Upper lobe of right lung (tissue), 1 donor: Measurements from ENCODE around the gene BPHL. TPM values are rescaled to one million over a fixed set of nuclear protein-coding genes. Genes with fewer than 3 reads are reported as not detected.
A peak's percentile ranks its signal among the peaks of the same experiment; 100 is the strongest.

Experiments used
- ATAC-seq: fragments of 200-7000 bp; cut with Tn5 transposase; one replicate; pipeline ENCODE4 v1.9.1; 2020; ENCODE audit warnings: mild to moderate bottlenecking, moderate library complexity
- DNase-seq: peaks from one replicate; pipeline ENCODE4 v3.0.0-alpha.2; 2020
- H3K27ac ChIP-seq: fragments of 200-600 bp; one replicate; pipeline ENCODE4 v1.8.0; 2022
- H3K27me3 ChIP-seq: fragments of 200-600 bp; one replicate; pipeline ENCODE4 v1.8.0; 2022; ENCODE audit warnings: mild to moderate bottlenecking
- H3K36me3 ChIP-seq: fragments of 200-600 bp; one replicate; pipeline ENCODE4 v1.8.0; 2022
- H3K4me1 ChIP-seq: fragments of 200-600 bp; one replicate; pipeline ENCODE4 v1.8.0; 2022
- H3K4me3 ChIP-seq: fragments of 200-600 bp; one replicate; pipeline ENCODE4 v1.8.0; 2022; ENCODE audit warnings: mild to moderate bottlenecking
- H3K9me3 ChIP-seq: fragments of 200-600 bp; one replicate; pipeline ENCODE4 v1.8.0; 2022
- CTCF ChIP-seq: fragments of 200-600 bp; IDR thresholded peaks from one replicate; pipeline ENCODE4 v1.8.0; 2022; ENCODE audit warnings: antibody characterized with exemption
- intact Hi-C: fragments of 100-400 bp; cut with DNase I; formaldehyde crosslinking; loops from one replicate; pipeline ENCODE4 v1.11.0; 2022
- total RNA-seq: library from RNA; stranded (reverse); fragmentation: NEBNext Ultra II Directional; extraction: Animal tissue kit (Norgen Biotek cat#: 25700); gene quantifications from one replicate; pipeline ENCODE4 v1.2.1, GENCODE V29; 2021
- donor health status: DM: no; HTN: yes; CAD: no; lungs with severe emphysema.

BPHL gene
- total RNA-seq, 1 donor from 2014 or later, result 7.6 TPM

DNA sequence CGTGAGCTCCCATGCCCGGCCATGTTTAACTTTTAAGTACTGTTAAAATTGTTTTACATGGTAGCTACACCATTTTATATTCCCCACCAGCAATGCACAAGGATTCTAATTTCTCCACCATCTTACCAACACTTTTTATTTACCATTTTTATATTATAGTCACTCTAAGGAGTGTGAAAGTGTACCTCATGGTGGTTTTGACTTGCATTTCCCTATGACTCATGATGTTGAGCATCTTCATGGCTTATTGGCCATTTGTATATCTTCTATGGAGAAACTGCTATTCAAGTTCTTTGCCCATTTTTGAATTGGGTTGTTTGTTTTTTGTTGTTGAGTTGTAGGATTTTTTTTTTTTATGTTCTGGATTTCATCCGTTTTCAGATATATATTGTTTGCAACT, 15.6 kb upstream of the BPHL start:
- ATAC-seq (no peak), DNase-seq (no peak)
- no peak overlapping the region for H3K4me3 ChIP-seq
- H3K27ac ChIP-seq, result no peak overlapping the region
- H3K9me3 ChIP-seq, result no peaks in the 10 kb centered on the region
- TF ChIP-seq CTCF, result no peak
- no peaks in the 10 kb centered on the region for H3K27me3 ChIP-seq
- no peaks in the 10 kb centered on the region for H3K4me1 ChIP-seq
- H3K36me3 ChIP-seq, result peaks cover 99% of the 10 kb centered on the region
- intact Hi-C loops, result no loop called here

DNA sequence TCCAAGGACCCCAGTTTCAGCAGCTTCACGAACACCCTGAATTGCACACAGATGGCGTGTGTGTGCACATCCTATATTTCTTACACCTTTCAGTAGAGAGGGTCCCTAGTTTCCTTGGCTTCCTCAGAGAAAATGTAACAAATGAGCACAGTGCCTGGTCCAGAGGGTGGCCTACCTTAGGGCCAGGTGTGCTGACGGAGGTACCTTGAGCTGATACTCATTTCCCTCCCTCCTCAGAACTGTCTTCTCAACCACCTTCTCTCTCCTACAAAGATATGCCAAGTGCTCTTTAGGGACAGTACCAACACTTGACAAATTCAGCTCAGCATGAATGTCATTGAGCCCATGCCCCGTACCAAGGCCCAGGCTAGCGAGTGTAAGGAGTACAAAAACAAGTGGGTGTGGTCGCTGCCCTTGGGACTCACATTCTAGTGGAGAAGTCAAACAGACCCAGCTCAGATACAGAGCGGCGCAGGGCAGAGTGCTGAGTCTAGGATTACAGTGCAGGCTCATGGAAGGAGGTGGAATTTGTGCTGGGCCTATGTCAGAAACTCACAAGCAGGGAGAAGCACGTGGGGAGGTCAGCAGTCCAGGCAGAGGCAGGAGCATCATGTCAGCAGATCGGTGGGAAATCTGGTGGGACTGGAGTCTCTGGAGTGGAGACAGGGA, 9.6 kb upstream of the BPHL start:
- Histone ChIP-seq H3K36me3 (peaks cover 100% of the 10 kb centered on the region), H3K27me3 (no peaks in the 10 kb centered on the region), H3K4me1 (no peaks in the 10 kb centered on the region), H3K27ac (no peak overlapping the region), H3K4me3 (no peak overlapping the region), H3K9me3 (no peaks in the 10 kb centered on the region)
- intact Hi-C loops, result no loop called here
- TF ChIP-seq CTCF, result no peak
- peak; percentile 74 for ATAC-seq
- DNase-seq, result no peak

- H3K27me3 ChIP-seq, result no peaks in the 10 kb centered on the region
- H3K4me3 ChIP-seq, result no peak overlapping the region
- H3K36me3 ChIP-seq, result peaks cover 100% of the 10 kb centered on the region
- H3K4me1 ChIP-seq, result no peaks in the 10 kb centered on the region
- intact Hi-C loops, result no loop called here
- no peak overlapping the region for H3K27ac ChIP-seq
- TF ChIP-seq CTCF, result no peak
- no peaks in the 10 kb centered on the region for H3K9me3 ChIP-seq
- ATAC-seq, result no peak
- DNase-seq, result no peak
These were observed 8.8 kb upstream of the BPHL start for GRCh38 chr6:3109761-3110160.

DNA sequence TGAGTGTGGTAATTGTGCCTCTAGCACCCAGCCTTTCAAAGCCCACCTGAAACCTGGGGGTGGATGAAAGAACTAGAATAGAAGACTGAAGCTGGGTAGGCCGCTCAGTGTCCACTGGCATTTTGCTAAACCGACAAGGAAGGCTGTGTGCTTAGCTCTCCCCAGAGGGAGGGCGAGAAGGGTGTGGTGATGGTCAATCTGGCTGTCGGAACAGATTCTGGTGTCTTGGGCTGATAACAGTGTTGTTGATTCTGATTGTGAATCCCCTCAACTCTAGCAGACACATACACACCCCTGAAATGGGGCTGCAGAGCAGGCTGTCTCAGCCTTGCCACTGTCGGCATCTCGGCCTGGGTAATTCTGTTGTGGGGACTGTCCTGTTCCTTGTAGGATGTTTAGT, 4.1 kb upstream of the BPHL start:
- Histone ChIP-seq H3K36me3 (peaks cover 65% of the 10 kb centered on the region), H3K27ac (no peak overlapping the region), H3K4me3 (no peak overlapping the region), H3K9me3 (no peaks in the 10 kb centered on the region), H3K4me1 (peaks cover 3% of the 10 kb centered on the region), H3K27me3 (no peaks in the 10 kb centered on the region)
- no peak for DNase-seq
- no peak for ATAC-seq
- intact Hi-C loops, result no loop called here
- TF ChIP-seq CTCF, result no peak

DNA sequence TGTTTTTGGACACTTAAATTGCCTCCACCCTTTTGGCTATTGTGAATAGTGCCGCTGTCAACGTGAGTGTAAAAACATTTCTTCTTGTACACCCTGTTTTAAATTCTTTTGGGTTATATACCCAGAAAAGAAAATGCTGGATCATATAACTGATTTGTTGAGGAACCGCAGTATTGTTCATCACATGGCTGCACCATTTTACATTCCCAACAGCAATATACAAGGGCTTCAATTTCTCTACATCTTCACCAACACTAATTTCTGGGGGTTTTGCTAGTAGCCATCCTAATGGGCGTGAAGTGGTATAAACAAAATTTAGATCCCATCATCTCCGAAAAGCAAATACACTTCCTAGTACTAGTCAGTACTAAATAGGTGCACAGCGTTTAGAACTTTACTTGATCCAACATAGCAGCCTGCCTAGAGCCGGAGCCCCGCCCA, 579 bp upstream of the BPHL start:
- Histone ChIP-seq H3K4me1 (peaks cover 5% of the 10 kb centered on the region), H3K27me3 (no peaks in the 10 kb centered on the region), H3K36me3 (peaks cover 29% of the 10 kb centered on the region), H3K9me3 (no peaks in the 10 kb centered on the region), H3K27ac (peak overlapping the region; percentile 86), H3K4me3 (peak overlapping the region; percentile 77)
- TF ChIP-seq CTCF, result no peak
- DNase-seq, result no peak
- no peak for ATAC-seq
- intact Hi-C loops, result no loop called here
